GM12865 (cell line): Measurements from ENCODE around the gene EFHD1.
"Not testable (repeated sequence)": the region's sequence is repeated elsewhere in the genome, so short reads cannot be mapped to it uniquely, and the experiment has no call there.

ENCODE experiments used
- DNase-seq: peaks from one replicate; pipeline ENCODE4 v3.0.0; 2010; ENCODE audit warnings: low read depth
- H3K4me3 ChIP-seq: 2 replicates; pipeline ENCODE4 v1.5.1; 2011; ENCODE audit warnings: mild to moderate bottlenecking, low read depth, low read length, control low read depth
- TF ChIP-seq, protein P1 (sequence below): IDR thresholded peaks from 2 replicates; pipeline ENCODE4 v1.5.1; 2011; ENCODE audit warnings: low read length, control low read depth, low read depth, inconsistent platforms; ENCODE audit not compliant: insufficient read depth; ENCODE audit errors: missing control alignments

EFHD1 gene

DNA sequence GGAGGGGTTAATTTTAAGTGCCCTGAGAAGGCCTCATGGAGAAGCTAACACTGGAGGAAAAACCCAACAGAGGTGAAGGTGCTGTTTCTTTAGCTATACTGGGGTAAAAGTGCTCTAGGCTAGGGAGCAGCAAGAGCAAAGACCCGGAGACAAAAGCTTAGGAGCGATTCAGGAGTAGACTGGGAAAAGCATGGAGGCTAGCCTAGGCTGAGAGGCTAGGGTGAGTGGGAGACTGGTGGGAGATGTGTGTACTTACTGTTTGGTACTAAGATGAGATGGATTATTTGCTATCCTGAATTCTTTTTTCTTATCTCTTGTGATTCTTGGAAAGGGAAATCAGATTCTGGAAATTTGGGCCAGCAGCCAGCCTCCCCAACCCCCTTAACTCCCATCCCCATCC, 65.7 kb downstream of the EFHD1 start:
- DNase-seq, result no peak
- TF ChIP-seq, protein P1, sequence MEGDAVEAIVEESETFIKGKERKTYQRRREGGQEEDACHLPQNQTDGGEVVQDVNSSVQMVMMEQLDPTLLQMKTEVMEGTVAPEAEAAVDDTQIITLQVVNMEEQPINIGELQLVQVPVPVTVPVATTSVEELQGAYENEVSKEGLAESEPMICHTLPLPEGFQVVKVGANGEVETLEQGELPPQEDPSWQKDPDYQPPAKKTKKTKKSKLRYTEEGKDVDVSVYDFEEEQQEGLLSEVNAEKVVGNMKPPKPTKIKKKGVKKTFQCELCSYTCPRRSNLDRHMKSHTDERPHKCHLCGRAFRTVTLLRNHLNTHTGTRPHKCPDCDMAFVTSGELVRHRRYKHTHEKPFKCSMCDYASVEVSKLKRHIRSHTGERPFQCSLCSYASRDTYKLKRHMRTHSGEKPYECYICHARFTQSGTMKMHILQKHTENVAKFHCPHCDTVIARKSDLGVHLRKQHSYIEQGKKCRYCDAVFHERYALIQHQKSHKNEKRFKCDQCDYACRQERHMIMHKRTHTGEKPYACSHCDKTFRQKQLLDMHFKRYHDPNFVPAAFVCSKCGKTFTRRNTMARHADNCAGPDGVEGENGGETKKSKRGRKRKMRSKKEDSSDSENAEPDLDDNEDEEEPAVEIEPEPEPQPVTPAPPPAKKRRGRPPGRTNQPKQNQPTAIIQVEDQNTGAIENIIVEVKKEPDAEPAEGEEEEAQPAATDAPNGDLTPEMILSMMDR, result no peak
- H3K4me3 ChIP-seq, result peak overlapping the region; percentile 91

DNA sequence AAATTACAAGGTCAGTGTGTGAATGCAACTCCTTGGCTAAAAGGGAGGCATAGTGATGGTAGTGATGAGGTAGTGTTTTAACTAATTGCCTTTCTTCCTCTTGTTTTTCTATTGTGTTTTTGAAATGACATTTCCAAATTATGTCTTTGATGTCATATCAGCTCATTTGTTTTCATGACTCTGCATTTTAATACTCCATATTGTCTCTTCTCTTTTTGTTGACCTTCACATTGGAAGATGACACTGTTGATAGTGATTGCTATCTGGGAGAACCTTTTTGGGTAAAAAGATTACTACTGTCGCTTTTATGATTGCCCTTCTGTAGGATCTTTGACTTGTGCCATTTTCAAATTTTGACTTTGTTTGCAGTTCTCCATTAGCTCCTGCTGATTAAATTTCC, 66.8 kb downstream of the EFHD1 start:
- no peak for DNase-seq
- TF ChIP-seq, protein P1, result no peak
- H3K4me3 ChIP-seq, result no peak overlapping the region

DNA sequence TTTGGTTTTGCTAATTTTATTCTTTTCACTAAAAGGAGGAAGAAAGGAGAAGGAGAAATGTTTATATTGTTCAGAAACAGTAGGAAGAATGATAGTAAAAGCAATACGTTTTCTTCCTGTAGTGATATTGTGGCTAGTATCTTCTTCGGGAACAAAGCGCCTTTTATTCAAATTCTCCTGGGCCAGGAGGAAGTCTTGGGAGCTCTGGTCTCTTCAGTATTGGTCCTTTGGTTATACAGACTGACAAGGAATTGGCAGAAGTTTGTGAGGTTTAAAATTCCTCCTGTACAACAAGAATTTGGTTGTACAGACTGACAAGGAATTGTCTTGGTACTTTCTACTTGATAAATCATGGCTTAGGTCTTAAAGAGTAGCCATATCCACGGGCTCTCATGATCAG, 73.7 kb downstream of the EFHD1 start:
- no peak for DNase-seq
- TF ChIP-seq, protein P1, result no peak
- H3K4me3 ChIP-seq, result no peak overlapping the region

DNA sequence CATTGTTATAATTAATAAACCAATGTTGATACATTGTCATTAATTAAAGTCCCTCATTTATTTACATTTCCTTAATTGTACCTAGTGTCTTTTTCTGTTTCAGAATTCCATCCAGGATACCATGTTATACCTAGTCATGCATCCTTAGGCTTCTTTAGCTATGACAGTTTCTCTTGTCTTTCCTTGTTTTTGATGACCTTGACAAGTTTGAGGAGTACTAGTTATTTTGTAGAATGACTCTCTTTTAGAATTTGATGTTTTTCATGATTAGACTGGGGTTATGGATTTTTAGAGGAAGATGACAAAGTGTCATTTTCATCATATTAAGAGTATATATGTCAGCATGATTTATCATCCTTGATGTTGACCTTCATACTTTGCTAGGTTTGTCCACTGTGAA, 80.1 kb downstream of the EFHD1 start:
- no peak for DNase-seq

DNA sequence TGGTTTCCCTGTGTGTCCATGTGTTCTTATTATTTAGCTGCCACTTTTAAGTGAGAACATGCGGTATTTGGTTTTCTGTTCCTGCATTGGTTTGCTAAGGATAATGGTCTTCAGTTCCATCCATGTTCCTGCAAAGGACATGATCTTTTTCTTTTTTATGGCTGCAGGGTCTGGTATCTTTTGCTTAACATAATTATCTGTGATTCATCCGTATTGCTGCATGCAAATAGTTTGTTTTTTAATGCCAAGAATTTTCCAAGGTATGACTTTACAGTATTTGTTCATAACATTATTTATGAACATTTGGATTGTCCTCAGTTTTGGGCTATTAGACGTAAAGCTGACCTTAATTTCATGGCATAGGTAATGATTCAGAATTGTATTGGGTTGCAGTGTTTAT, 81.6 kb downstream of the EFHD1 start:
- no peak for DNase-seq
- H3K4me3 ChIP-seq, result no peak overlapping the region
- TF ChIP-seq, protein P1, result no peak

More for the DNA sequence above, 80.1 kb downstream of the EFHD1 start:
- H3K4me3 ChIP-seq, result no peak overlapping the region
- TF ChIP-seq, protein P1, result no peak

DNA sequence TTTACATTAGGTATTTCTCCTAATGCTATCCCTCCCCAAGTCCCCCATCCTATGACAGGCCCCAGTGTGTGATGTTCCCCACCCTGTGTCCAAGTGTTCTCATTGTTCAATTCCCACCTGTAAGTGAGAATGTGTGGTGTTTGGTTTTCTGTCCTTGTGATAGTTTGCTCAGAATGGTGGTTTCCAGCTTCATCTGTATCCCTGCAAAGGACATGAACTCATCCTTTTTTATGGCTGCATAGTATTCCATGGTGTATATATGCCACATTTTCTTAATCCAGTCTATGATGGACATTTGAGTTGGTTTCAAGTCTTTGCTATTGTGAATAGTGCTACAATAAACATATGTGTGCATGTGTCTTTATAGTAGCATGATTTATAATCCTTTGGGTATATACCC, 86.7 kb downstream of the EFHD1 start:
- DNase-seq, H3K4me3 ChIP-seq: not testable (repeated sequence)

DNA sequence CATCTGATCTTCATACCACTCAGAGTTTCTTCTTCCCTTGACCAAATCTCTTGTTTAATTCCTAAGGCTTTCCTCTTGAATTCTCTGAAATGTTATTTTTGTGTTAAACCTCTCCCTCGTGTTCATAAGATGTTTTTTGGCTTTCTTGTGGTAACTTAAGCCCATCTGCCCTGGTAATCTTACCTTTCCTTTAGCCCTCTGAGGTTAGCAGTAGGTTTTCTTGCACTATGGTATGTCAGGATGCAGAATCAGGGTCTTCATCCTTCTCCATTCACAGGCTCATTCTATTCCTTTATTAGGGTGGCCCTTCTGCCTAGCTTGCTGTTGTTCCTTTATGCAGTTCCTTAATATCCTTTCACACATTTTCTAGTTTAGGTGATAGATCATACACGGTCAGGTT, 87.9 kb downstream of the EFHD1 start:
- TF ChIP-seq, protein P1, result no peak
- DNase-seq, result no peak
- no peak overlapping the region for H3K4me3 ChIP-seq

DNA sequence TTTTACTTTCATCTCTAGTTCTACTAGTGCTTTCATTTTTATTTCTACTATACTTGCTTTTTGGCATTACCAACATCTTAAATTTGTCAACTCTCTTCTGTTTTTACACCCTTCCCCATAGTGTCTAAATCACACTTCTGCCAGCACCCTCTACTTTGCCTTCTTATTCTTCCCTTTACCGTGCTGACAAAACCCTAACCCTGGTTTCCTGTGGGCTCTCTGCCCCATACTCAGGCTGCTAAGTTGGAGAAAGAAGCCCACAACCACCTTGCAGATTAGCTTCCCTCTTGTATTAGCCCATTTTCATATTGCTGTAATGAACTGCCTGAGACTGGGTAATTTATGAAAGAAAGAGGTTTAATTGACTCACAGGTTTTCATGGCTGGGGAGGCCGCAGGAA, 88.5 kb downstream of the EFHD1 start:
- no peak for DNase-seq
- no peak overlapping the region for H3K4me3 ChIP-seq
- TF ChIP-seq, protein P1, result no peak
